NCI-H748 (cell line): ENCODE results near the gene CSPG4.
"Not testable (repeated sequence)": the region's sequence is repeated elsewhere in the genome, so short reads cannot be mapped to it uniquely, and the experiment has no call there.

ENCODE experiments used
- DNase-seq: peaks from one replicate; lab custom pipeline; 2025; ENCODE audit not compliant: unreplicated experiment; lab: John Stamatoyannopoulos, UW

The CSPG4 gene

DNA sequence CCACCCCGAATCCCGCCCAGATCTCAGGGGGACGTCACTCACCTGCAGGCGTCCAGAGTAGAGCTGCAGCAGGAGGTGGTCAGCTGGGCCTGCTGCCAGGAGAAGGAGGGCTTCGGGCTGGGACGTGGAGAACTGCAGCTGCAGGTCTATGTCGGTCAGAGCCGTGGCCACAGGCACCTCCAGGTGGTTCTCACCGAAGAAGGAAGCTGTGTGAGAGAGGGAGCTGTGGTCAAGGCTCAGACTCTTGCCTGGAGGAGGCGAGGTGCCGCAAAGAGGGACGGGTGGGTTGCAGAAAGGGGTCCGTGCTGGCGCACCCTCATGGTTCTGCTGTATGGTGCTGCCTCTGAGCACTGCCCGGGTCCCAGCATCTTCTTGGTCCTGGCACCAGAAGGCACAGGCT, 19.6 kb downstream of the CSPG4 start:
- not testable (repeated sequence) for DNase-seq

DNA sequence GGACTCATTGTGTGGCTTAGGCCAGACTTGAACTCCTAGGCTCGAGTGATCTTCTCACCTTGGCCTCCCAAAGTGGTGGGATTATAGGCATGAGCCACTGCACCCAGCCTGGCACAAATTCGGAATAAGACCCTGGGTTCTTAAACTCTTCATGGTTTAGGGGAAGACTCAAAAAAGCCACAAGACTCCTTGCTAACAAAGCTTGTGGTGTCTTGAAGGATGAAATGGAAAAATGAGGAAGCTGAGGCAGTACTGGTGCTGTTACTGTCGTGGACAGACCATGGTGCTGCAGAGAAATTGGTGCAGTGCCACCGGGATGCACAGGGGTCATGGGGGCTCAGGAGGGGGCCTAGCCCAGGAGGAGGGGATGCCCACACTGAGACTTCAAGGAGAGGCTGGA, 20.3 kb downstream of the CSPG4 start:
- not testable (repeated sequence) for DNase-seq

GRCh38 chr15:75689429-75689828, 23.2 kb downstream of the CSPG4 start:
- DNase-seq = not testable (repeated sequence)

GRCh38 chr15:75688831-75689230, 23.8 kb downstream of the CSPG4 start:
- DNase-seq = no peak

GRCh38 chr15:75688278-75688557, 24.4 kb downstream of the CSPG4 start:
- no peak for DNase-seq

DNA sequence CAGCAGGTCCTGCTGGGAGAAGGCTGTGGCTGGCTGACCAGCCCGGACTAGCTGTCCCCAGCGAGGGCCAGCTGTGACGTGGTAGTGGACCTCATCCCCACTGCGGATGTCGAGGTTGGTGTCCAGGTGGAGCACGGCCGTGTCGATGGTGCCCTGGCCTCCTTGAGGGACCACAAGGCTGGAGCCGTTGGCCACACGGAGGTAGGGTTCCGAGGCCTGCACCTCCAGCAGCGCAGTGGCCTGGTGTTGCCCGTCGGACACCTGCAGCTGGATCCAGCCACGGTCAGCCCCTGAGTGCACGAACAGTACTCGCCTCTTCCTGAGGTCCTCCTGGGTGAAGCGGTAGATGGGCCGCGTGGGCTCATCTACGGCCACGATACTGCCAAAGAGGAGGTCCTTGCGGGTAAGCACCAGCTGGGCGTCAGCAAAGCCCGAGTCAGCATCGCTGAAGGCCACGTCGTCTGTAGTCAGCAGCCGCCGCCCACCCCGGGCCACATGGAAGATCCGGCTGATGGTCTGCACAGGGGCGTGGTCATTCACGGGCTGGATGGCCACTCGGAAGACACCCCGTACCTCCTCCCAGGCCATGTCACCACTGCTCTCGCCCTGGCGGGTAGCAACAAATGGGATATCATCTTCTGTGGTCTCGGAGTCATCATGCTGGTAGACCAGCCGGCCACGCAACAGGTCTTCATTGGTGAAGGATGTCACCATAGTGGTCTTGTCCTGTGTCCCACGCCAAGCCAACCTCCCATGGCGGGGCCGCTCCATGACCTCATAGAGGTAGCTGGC, 25.0 kb downstream of the CSPG4 start:
- DNase-seq = no peak

DNA sequence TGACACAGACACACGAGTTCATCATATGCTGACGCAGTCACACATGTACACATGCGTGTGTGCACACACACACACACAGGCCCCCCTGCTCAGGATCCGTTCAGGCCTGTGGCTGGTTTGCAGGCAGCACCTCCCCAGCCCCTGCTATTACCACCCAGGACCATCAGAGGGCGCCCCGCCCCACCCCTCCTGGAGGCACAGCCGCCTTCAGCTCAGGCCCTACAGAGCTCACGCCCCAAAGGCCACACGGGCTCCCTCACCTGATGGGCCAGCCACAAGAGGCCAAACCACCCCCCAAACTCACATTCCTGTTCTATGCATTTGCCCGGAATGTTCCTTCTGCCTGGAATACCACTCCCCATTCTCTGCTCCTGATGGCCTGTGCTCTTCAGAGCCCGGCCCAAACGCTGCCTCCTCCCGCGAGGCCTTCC, 26.4 kb downstream of the CSPG4 start:
- peak; percentile 25 for DNase-seq

DNA sequence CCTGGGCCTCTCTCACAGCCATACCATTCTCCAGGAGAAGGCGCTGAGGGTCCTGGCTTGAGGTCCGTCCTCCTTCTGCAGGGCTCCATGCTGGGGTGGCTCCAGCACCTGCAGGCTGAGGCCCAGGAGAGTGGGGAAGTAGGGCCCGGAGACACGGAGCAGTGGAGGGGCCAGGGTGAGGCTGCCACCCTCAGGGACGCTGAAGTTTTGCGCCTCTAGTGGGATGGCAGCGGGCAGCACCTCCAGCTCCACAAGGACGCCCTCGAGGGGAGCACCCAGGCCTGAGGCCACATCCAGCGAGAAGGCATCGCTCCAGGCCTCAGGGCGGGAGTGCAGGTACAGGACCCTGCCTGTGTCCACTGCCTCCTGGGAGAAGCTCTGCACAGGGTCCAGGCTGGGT, 27.5 kb downstream of the CSPG4 start:
- DNase-seq = no peak

- no peak for DNase-seq
Observed at GRCh38 chr15:75684648-75685047, 28.0 kb downstream of the CSPG4 start.

DNA sequence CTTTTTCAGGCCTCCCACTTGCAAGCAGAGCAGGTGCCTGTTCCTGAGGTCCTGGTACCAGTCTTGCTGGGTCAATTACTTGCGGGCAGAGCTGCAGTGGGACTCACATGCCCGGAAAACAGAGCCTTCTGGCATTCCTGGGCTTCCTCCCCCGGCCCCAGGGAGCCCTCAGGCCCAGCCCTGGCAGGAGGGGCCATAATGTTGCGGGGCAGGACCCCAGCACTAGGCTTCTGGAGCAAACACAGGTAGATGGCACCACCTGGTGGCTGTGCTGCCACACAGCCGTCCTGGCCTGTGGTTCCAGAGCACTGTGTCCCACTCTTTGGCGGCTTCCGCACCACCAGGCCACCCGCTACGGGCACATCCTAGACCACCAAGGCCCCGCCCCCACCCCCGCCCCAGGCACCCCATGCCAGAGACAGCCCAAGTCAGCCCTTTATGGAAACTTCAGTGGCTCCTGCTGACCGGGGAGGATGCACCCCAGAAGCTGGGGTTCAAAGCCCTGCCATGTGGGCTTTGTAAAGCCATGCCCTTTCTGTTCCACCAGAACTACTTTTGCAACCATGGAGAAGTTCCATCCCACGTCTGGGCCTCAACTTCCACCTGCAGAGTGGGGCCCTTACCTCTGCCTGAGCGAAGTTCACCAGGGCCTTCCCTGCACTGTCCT, 28.9 kb downstream of the CSPG4 start:
- peak; percentile 49 for DNase-seq

GRCh38 chr15:75682181-75683135, 30.2 kb downstream of the CSPG4 start:
- no peak for DNase-seq

DNA sequence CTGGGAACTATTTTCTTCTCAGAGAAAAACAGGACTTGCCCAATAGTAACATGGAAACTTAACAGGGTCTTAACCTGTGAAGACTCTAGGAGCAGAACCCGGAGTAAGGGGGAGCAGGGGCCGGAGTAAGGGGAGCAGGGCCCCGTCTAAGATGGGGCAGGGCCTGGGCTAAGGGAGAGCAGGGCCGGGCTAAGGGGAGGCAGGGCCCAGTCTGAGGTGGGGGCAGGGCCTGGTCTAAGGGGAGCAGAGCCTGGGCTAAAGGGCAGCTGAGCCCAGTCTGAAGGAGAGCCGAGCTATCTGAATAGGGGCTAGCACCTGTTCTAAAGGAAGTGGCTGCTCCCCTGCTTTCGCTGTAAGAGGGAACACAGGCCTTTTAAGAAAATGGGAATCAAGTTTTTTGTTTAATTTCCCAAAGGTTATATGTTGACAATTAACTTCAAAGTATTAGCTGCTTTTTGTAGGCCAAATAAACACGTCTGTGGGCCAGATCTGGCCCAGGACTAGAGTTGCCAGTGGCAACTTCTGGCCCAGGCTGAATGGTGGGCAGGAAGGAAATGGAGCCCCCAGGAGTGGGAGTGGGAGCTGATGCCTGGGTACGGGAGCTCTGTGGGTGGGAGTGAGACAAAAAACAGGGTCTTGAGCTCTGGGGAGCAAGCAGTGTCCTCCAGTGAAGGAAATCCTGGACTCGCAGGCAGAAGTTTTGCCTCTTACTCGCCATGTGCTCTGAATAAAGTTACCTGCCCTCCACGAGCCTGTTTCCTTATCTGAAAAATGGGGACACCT, 32.5 kb downstream of the CSPG4 start:
- DNase-seq = no peak

DNA sequence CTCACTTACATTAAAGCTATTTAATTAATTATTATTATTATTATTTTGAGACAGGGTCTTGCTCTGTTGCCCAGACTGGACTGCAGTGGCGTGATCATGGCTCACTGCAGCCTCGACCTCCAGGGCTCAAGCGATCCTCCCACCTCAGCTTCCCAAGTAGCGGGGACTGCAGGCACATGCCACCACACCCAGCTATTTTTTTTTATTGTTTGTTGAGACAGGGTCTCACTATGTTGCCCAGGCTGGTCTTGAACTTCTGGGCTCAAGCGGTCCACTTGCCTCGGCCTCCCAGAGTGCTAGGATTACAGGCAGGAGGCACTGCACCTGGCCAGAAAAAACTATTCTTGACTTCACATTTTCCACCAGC, 34.3 kb downstream of the CSPG4 start:
- DNase-seq = not testable (repeated sequence)

- DNase-seq = no peak
Observed at GRCh38 chr15:75677465-75678323, 35.0 kb downstream of the CSPG4 start.

DNA sequence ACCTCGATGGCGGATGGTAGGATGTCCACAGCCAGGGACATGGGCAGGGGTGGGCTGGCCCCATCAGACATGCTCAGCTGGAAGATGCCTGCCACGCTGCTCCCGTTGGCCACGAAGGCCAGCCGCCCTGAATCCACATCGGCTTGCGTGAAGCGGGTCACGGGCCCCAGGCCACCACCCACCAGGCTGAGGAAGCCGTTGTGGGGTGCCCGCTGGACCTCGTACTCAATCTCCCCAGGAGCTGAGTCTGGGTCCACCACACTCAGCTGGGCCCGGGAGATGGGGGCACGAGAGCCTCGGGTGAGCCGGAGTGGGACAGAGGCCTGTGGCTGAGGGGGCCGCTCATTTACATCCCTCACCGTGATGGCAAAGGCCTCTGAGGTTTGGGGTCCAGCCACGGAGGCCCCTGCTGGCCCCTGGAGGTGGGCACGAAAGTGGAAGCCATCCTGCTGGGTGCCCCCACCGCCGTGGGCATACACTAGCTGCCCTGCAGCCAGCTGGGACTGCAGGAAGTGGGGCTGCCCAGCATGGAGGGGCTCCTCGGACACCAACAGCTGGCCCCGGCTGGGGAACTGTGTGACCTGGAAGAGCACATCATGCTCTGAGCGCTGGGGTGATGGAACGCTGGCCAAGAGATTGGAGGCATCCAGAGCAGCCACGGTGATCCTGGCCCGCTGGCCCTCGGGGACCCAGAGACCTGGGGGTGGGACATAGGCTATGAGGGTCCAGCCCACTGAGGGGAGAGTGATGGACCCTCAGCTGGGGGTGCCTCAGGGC, 35.8 kb downstream of the CSPG4 start:
- DNase-seq = no peak

GRCh38 chr15:75675579-75676404, 36.9 kb downstream of the CSPG4 start:
- no peak for DNase-seq

GRCh38 chr15:75674366-75674765, 38.3 kb downstream of the CSPG4 start:
- DNase-seq = no peak
